OCI-LY7 (cell line): ENCODE measurements around the gene GCM1. TPM values are rescaled to one million over a fixed set of nuclear protein-coding genes. Genes with fewer than 3 reads are reported as not detected.

Source experiments
- BruUV-seq: library from RNA; stranded (reverse); fragments of 400-500 nt; replicated peaks from 2 replicates; lab custom pipeline; 2021; lab: Mats Ljungman, UMichigan
- CTCF ChIA-PET: fragments of 300-600 bp; sonication (Branson Sonifier 250); formaldehyde crosslinking; loops from one replicate; lab custom pipeline; 2022; ENCODE audit warnings: antibody characterized with exemption; ENCODE audit not compliant: unreplicated experiment; lab: Charles Lee
- POLR2A ChIA-PET: fragments of 300-600 bp; sonication (Branson Sonifier 250); formaldehyde crosslinking; loops from one replicate; lab custom pipeline; 2022; ENCODE audit warnings: antibody characterized with exemption; lab: Charles Lee
- DNase-seq: peaks from one replicate; pipeline ENCODE4 v3.0.0-alpha.2; 2015; ENCODE audit warnings: low spot score
- H2AFZ ChIP-seq: fragments of 200-600 bp; sonication (generic), shearing (Covaris generic); 2 replicates; pipeline ENCODE4 v1.6.1; 2014; ENCODE audit warnings: mild to moderate bottlenecking, antibody characterized with exemption, low read length, moderate library complexity
- H3K27ac ChIP-seq: fragments of 200-600 bp; sonication (generic); 2 replicates; pipeline ENCODE4 v1.5.1; 2014; ENCODE audit warnings: mixed run types, low read depth, mild to moderate bottlenecking, moderate library complexity, low read length, inconsistent platforms; ENCODE audit not compliant: poor library complexity, severe bottlenecking
- H3K36me3 ChIP-seq: fragments of 200-600 bp; sonication (generic); 2 replicates; pipeline ENCODE4 v1.6.1; 2014; ENCODE audit warnings: mild to moderate bottlenecking, antibody characterized with exemption, low read length, moderate library complexity, mixed read lengths; ENCODE audit not compliant: insufficient read depth
- H3K4me1 ChIP-seq: fragments of 200-600 bp; sonication (generic); 2 replicates; pipeline ENCODE4 v1.5.1; 2014; ENCODE audit warnings: mild to moderate bottlenecking, low read length; ENCODE audit not compliant: insufficient read depth, poor library complexity, severe bottlenecking
- H3K4me2 ChIP-seq: fragments of 200-600 bp; sonication (generic); 2 replicates; pipeline ENCODE4 v1.6.1; 2014; ENCODE audit warnings: mild to moderate bottlenecking, low read length
- H3K4me3 ChIP-seq: fragments of 200-600 bp; sonication (generic); 2 replicates; pipeline ENCODE4 v1.5.1; 2014; ENCODE audit warnings: mild to moderate bottlenecking, low read depth, low read length; ENCODE audit not compliant: poor library complexity, severe bottlenecking
- H3K79me2 ChIP-seq: fragments of 200-600 bp; sonication (generic); 2 replicates; pipeline ENCODE4 v1.6.1; 2016; ENCODE audit warnings: low read depth, mild to moderate bottlenecking, low read length, moderate library complexity, mixed read lengths; ENCODE audit not compliant: insufficient read depth
- H3K9me2 ChIP-seq: fragments of 200-600 bp; sonication (generic); 2 replicates; pipeline ENCODE4 v1.6.1; 2016; ENCODE audit warnings: mild to moderate bottlenecking, low read length, mixed read lengths; ENCODE audit not compliant: insufficient read depth
- H3K9me3 ChIP-seq: fragments of 200-600 bp; sonication (generic); 2 replicates; pipeline ENCODE4 v1.6.1; 2014; ENCODE audit warnings: mild to moderate bottlenecking, mixed run types, low read length, mixed read lengths
- H4K20me1 ChIP-seq: fragments of 200-600 bp; sonication (generic); 2 replicates; pipeline ENCODE4 v1.6.1; 2014; ENCODE audit warnings: mild to moderate bottlenecking, antibody characterized with exemption, low read length, moderate library complexity, mixed read lengths; ENCODE audit not compliant: insufficient read depth
- CTCF ChIP-seq: fragments of 200-600 bp; sonication (generic); conservative IDR thresholded peaks from 2 replicates; pipeline ENCODE4 v1.5.1; 2014; ENCODE audit warnings: mild to moderate bottlenecking, antibody characterized with exemption, low read length, moderate library complexity, mixed read lengths
- EZH2phosphoT487 ChIP-seq: fragments of 200-600 bp; sonication (generic); IDR thresholded peaks from 2 replicates; pipeline ENCODE4 v1.6.1; 2018; ENCODE audit warnings: low read depth, borderline replicate concordance, mild to moderate bottlenecking, mixed run types, antibody characterized with exemption, low read length, moderate library complexity, mixed read lengths
- intact Hi-C: fragments of 100-400 bp; cut with micrococcal nuclease; formaldehyde crosslinking; loops from one replicate; pipeline ENCODE4 v1.10.0; 2022; ENCODE audit not compliant: unreplicated experiment
- total RNA-seq, 2 experiments: library from RNA; depleted of rRNA in 1 of 2; stranded (reverse); fragments of >200 nt in 1 of 2; shearing (Covaris generic) in 1 of 2; gene quantifications; 2 replicates each; pipeline ENCODE4 v1.2.3, GENCODE V29; 2014 to 2022

The GCM1 gene
- total RNA-seq, 2 experiments from 2014 or later, result not detected

- Histone ChIP-seq H3K4me2 (no peak overlapping the region), H2AFZ (no peak overlapping the region), H3K9me2 (no peaks in the 10 kb centered on the region), H3K36me3 (no peaks in the 10 kb centered on the region), H3K9me3 (no peaks in the 10 kb centered on the region), H3K27ac (no peak overlapping the region), H4K20me1 (no peaks in the 10 kb centered on the region), H3K79me2 (no peaks in the 10 kb centered on the region), H3K4me1 (no peaks in the 10 kb centered on the region), H3K4me3 (no peak overlapping the region)
- TF ChIP-seq EZH2phosphoT487 (no peak), CTCF (no peak)
- no peak for DNase-seq
- ChIA-PET CTCF (no interaction called here), POLR2A (interaction anchor here (0.7 to 1.1 kb wide), 2 partner anchors 20 to 471 kb away, joined by 3 read pairs; no protein-coding TSS in a partner anchor)
- intact Hi-C loops, result no loop called here
- no TSS peak for BruUV-seq
Measured at GRCh38 chr6:53112871-53113270, 35.8 kb downstream of the GCM1 start.

DNA sequence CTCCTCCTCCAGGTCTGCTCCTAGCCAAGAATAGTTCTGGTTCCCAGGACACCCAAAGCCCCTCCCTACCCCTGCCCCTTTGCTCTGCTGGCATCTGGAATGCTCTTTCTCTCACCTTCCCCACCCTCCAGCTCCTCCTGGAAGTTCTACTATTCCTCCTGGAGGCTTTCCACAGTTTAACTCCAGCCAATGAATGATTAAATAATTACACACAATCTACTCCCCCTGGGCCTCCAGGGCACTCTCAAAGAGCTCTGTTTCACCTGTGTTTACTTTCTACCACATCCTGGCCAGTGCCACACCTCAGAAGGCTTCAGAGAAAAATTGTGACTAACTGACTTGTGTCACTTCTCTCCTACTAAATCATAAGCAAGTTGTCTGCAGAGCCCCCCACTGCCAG lies 36.2 kb downstream of the GCM1 start:
- H3K36me3 ChIP-seq, result no peaks in the 10 kb centered on the region
- no peak overlapping the region for H3K4me3 ChIP-seq
- H3K4me1 ChIP-seq, result no peaks in the 10 kb centered on the region
- POLR2A ChIA-PET, result interaction anchor here (0.7 to 1.1 kb wide), 2 partner anchors 19 to 471 kb away, joined by 3 read pairs; no protein-coding TSS in a partner anchor
- intact Hi-C loops, result no loop called here
- no peak overlapping the region for H2AFZ ChIP-seq
- no peak overlapping the region for H3K4me2 ChIP-seq
- CTCF ChIA-PET, result no interaction called here
- no peaks in the 10 kb centered on the region for H4K20me1 ChIP-seq
- no TSS peak for BruUV-seq
- H3K79me2 ChIP-seq, result no peaks in the 10 kb centered on the region
- H3K9me2 ChIP-seq, result no peaks in the 10 kb centered on the region
- no peak for TF ChIP-seq EZH2phosphoT487
- TF ChIP-seq CTCF, result no peak
- H3K9me3 ChIP-seq, result no peaks in the 10 kb centered on the region
- no peak overlapping the region for H3K27ac ChIP-seq
- no peak for DNase-seq

GRCh38 chr6:53111865-53112264 lies 36.8 kb downstream of the GCM1 start:
- no peak overlapping the region for H3K4me3 ChIP-seq
- H3K79me2 ChIP-seq, result no peaks in the 10 kb centered on the region
- TF ChIP-seq EZH2phosphoT487, result no peak
- no peak for TF ChIP-seq CTCF
- H3K4me1 ChIP-seq, result no peaks in the 10 kb centered on the region
- no peak overlapping the region for H3K27ac ChIP-seq
- BruUV-seq, result no TSS peak
- H3K4me2 ChIP-seq, result no peak overlapping the region
- no peaks in the 10 kb centered on the region for H3K9me2 ChIP-seq
- H4K20me1 ChIP-seq, result no peaks in the 10 kb centered on the region
- peak; percentile 12 for DNase-seq
- ChIA-PET POLR2A (no interaction called here), CTCF (no interaction called here)
- no peaks in the 10 kb centered on the region for H3K9me3 ChIP-seq
- no peak overlapping the region for H2AFZ ChIP-seq
- H3K36me3 ChIP-seq, result no peaks in the 10 kb centered on the region
- intact Hi-C loops, result no loop called here
